Neural cell (in vitro differentiated cells): ENCODE measurements around the gene CEP295NL. TPM values are rescaled to one million over a fixed set of nuclear protein-coding genes. Genes with fewer than 3 reads are reported as not detected.

Experiments
- H2AFZ ChIP-seq: fragments of 200-600, 300-800 bp; sonication (generic), shearing (Covaris generic); 2 replicates; pipeline ENCODE4 v1.6.0; 2014; ENCODE audit warnings: low read depth, mild to moderate bottlenecking, antibody characterized with exemption, low read length, moderate library complexity
- H3F3A ChIP-seq: fragments of 200-600 bp; shearing (Covaris generic); 2 replicates; pipeline ENCODE4 v1.6.1; 2016; ENCODE audit warnings: mild to moderate bottlenecking, moderate library complexity, mixed read lengths, antibody characterized with exemption, low read length; ENCODE audit not compliant: insufficient read depth, poor library complexity, severe bottlenecking
- H3K27ac ChIP-seq: fragments of 200-600, 300-800 bp; sonication (generic), shearing (Covaris generic); 2 replicates; pipeline ENCODE4 v1.5.1; 2014; ENCODE audit warnings: mild to moderate bottlenecking, low read length, moderate library complexity
- H3K27me3 ChIP-seq: fragments of 300-800, 200-600 bp; sonication (generic), shearing (Covaris generic); 2 replicates; pipeline ENCODE4 v1.6.0; 2014; ENCODE audit warnings: mild to moderate bottlenecking, low read depth, low read length, moderate library complexity; ENCODE audit not compliant: insufficient read depth
- H3K36me3 ChIP-seq: fragments of 300-800, 200-600 bp; sonication (generic), shearing (Covaris generic); 2 replicates; pipeline ENCODE4 v1.5.1; 2014; ENCODE audit warnings: mild to moderate bottlenecking, antibody characterized with exemption, low read length, moderate library complexity; ENCODE audit not compliant: insufficient read depth
- H3K4me2 ChIP-seq: fragments of 300-800, 200-600 bp; sonication (generic), shearing (Covaris generic); 2 replicates; pipeline ENCODE4 v1.6.0; 2014; ENCODE audit warnings: mild to moderate bottlenecking, low read length
- H3K4me3 ChIP-seq: fragments of 300-800, 200-600 bp; sonication (generic), shearing (Covaris generic); 2 replicates; pipeline ENCODE4 v1.5.1; 2014; ENCODE audit warnings: mild to moderate bottlenecking, low read length, moderate library complexity
- H3K79me2 ChIP-seq: fragments of 200-600 bp; shearing (Covaris generic); replicated peaks from 2 replicates; pipeline ENCODE4 v1.6.0; 2014; ENCODE audit warnings: mild to moderate bottlenecking, low read length, moderate library complexity; ENCODE audit not compliant: insufficient read depth
- H3K9ac ChIP-seq: fragments of 300-800, 200-600 bp; sonication (generic), shearing (Covaris generic); 2 replicates; pipeline ENCODE4 v1.6.1; 2016; ENCODE audit warnings: mild to moderate bottlenecking, low read length, mixed read lengths
- H3K9me2 ChIP-seq: fragments of 200-600 bp; shearing (Covaris generic); 2 replicates; pipeline ENCODE4 v1.6.1; 2016; ENCODE audit warnings: mild to moderate bottlenecking, low read length, mixed read lengths; ENCODE audit not compliant: insufficient read depth
- H3K9me3 ChIP-seq: fragments of 200-600, 300-800 bp; sonication (generic), shearing (Covaris generic); 2 replicates; pipeline ENCODE4 v1.6.1; 2016; ENCODE audit warnings: mild to moderate bottlenecking, mixed run types, low read length, moderate library complexity, mixed read lengths
- H4K20me1 ChIP-seq: fragments of 200-600 bp; shearing (Covaris generic); 2 replicates; pipeline ENCODE4 v1.6.1; 2016; ENCODE audit warnings: mild to moderate bottlenecking, mixed run types; ENCODE audit not compliant: insufficient read depth
- CTCF ChIP-seq: fragments of 450-650 bp; IDR thresholded peaks from 2 replicates; pipeline ENCODE4 v1.5.1; 2014; ENCODE audit warnings: antibody characterized with exemption, mild to moderate bottlenecking, moderate library complexity; ENCODE audit not compliant: poor library complexity, severe bottlenecking
- EP300 ChIP-seq: fragments of 450-650 bp; conservative IDR thresholded peaks from 2 replicates; pipeline ENCODE4 v1.6.1; 2014; ENCODE audit warnings: antibody characterized with exemption, mild to moderate bottlenecking, moderate library complexity; ENCODE audit not compliant: poor library complexity, severe bottlenecking
- EZH2 ChIP-seq: fragments of 200-600, 300-800 bp; shearing (Covaris generic), sonication (generic); IDR thresholded peaks from 2 replicates; pipeline ENCODE4 v1.6.1; 2014; ENCODE audit warnings: antibody characterized with exemption, low read length, borderline replicate concordance, mild to moderate bottlenecking; ENCODE audit not compliant: insufficient read depth, poor library complexity, severe bottlenecking
- MXI1 ChIP-seq: fragments of 450-650 bp; conservative IDR thresholded peaks from 2 replicates; pipeline ENCODE4 v1.6.1; 2014; ENCODE audit warnings: antibody characterized with exemption, mild to moderate bottlenecking; ENCODE audit not compliant: poor library complexity, severe bottlenecking
- POLR2AphosphoS5 ChIP-seq: IDR thresholded peaks from 2 replicates; pipeline ENCODE4 v1.6.1; 2012
- RAD21 ChIP-seq: fragments of 450-650 bp; conservative IDR thresholded peaks from 2 replicates; pipeline ENCODE4 v1.6.1; 2014; ENCODE audit warnings: antibody characterized with exemption, mild to moderate bottlenecking, moderate library complexity
- REST ChIP-seq: IDR thresholded peaks from 2 replicates; pipeline ENCODE4 v1.6.1; 2012; ENCODE audit warnings: borderline replicate concordance
- SMC3 ChIP-seq: fragments of 450-650 bp; conservative IDR thresholded peaks from 2 replicates; pipeline ENCODE4 v1.6.1; 2014; ENCODE audit warnings: antibody characterized with exemption, mild to moderate bottlenecking, moderate library complexity; ENCODE audit not compliant: poor library complexity
- TAF1 ChIP-seq: IDR thresholded peaks from 2 replicates; pipeline ENCODE4 v1.6.1; 2012; ENCODE audit warnings: low read depth
- polyA plus RNA-seq: library from polyadenylated mRNA; depleted of rRNA; stranded (reverse); fragments of >200 nt; gene quantifications from 2 replicates; pipeline ENCODE4 v1.2.3, GENCODE V29; 2014

The CEP295NL gene
- polyA plus RNA-seq, 1 donor from 2014 or later, result not detected

GRCh38 chr17:78897664-78898047 lies 5.3 kb downstream of the CEP295NL start:
- no peak overlapping the region for H3K27ac ChIP-seq
- no peak overlapping the region for H3K4me3 ChIP-seq

More at GRCh38 chr17:78897664-78898047, 5.3 kb downstream of the CEP295NL start:
- H3K4me2 ChIP-seq, result no peak overlapping the region
- H3K79me2 ChIP-seq, result peaks cover 38% of the 10 kb centered on the region
- no peaks in the 10 kb centered on the region for H3F3A ChIP-seq
- no peaks in the 10 kb centered on the region for H4K20me1 ChIP-seq
- no peaks in the 10 kb centered on the region for H3K27me3 ChIP-seq
- no peak overlapping the region for H2AFZ ChIP-seq
- H3K36me3 ChIP-seq, result no peaks in the 10 kb centered on the region
- H3K9me3 ChIP-seq, result no peaks in the 10 kb centered on the region
- H3K9me2 ChIP-seq, result no peaks in the 10 kb centered on the region
- H3K9ac ChIP-seq, result no peak overlapping the region
- TF ChIP-seq TAF1, result no peak
- TF ChIP-seq EZH2, result no peak
- TF ChIP-seq POLR2AphosphoS5, result no peak
- no peak for TF ChIP-seq EP300
- TF ChIP-seq SMC3, result no peak
- TF ChIP-seq REST, result no peak
- no peak for TF ChIP-seq MXI1
- no peak for TF ChIP-seq CTCF
- TF ChIP-seq RAD21, result no peak
